Stomach smooth muscle (tissue), 2 donors: Measurements from ENCODE around the gene NADSYN1.

Experiments
- H3K27ac ChIP-seq: one replicate; pipeline ENCODE4 v1.7.0; 2013; ENCODE audit warnings: mild to moderate bottlenecking, low read length, inconsistent platforms
- H3K27me3 ChIP-seq, 2 donors: one replicate each; pipeline ENCODE4 v1.7.0; 2013; ENCODE audit warnings: low read length in 2 of 2; ENCODE audit not compliant: insufficient read depth in 2 of 2, control insufficient read depth in 1 of 2
- H3K36me3 ChIP-seq, 2 donors: one replicate each; pipeline ENCODE4 v1.7.0; 2013; ENCODE audit warnings: low read length in 2 of 2; ENCODE audit not compliant: control insufficient read depth in 2 of 2, insufficient read depth in 2 of 2
- H3K4me1 ChIP-seq: one replicate; pipeline ENCODE4 v1.7.0; 2013; ENCODE audit warnings: low read length; ENCODE audit not compliant: control insufficient read depth, insufficient read depth
- H3K4me3 ChIP-seq, 2 donors: one replicate each; pipeline ENCODE4 v1.7.0; 2013; ENCODE audit warnings: low read length in 2 of 2
- H3K9ac ChIP-seq, 2 donors: one replicate each; pipeline ENCODE4 v1.7.0; 2013; ENCODE audit warnings: low read length in 2 of 2, mild to moderate bottlenecking in 1 of 2
- H3K9me3 ChIP-seq, 2 donors: one replicate each; pipeline ENCODE4 v1.7.0; 2013; ENCODE audit warnings: low read length in 2 of 2; ENCODE audit not compliant: control insufficient read depth in 2 of 2
- donor health status: healthy.
- donor health status: Pancreatic carcinoma.

The NADSYN1 gene

DNA sequence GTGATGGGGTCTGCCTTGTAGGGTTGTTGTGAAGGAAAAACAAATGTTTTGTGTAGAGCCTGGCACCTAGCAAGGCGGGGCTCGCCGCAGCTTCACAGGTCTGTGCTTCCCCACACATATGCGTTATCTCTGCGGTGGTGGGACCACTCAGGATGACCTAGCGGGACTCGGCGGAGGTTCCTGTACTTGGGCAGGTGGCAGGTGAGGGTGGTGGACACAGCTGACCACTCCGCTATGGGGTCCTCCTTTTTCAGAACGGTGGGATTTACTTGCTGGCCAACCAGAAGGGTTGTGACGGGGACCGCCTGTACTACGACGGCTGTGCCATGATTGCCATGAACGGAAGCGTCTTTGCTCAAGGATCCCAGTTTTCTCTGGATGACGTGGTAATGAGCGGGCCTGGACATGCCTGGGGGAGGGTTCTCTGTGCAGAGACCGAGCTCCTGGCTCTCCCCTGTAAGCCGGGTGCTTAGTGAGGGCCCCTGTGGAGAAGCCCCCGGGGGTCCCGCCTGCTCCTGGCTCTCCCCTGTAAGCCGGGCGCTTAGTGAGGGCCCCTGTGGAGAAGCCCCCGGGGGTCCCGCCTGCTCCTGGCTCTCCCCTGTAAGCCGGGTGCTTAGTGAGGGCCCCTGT lies 21.3 kb downstream of the NADSYN1 start:
- H3K36me3 ChIP-seq: peaks cover 35 to 43% of the 10 kb centered on the region in 2 donors
- no peak overlapping the region for H3K9ac ChIP-seq
- no peak overlapping the region for H3K4me3 ChIP-seq

DNA sequence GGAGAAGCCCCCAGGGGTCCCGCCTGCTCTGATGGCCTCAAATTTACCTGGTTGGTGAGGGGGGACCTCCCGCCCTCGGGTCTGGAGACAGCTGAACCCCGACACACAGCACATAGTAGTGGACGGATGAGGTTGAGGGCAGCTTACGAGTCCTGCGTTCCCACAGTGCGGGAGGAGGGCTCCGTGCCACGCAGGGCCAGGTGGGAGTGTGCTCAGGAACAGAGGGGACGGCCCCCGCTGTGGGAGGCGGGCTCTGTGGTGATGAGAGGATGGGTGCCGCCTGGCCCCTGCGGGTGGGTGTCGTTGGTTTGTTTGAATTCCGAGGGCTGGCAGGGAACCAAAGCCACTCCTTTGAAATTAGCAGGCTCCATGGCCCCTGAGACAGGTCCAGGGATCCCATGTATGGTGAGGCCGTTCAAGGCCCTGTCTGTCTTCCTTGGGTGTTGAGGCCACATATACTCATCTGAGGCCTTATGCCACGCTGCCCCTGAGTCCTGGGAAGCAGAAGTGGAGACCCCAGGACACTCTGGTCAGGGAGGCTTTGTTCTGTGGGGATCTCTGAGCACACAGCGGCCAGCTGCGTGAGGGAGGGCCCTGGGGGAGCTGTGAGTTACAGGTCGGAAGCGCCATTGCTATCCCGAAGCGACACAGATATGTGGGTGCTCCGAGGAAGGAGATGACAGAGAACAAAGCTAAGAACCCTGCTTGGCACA lies 21.9 kb downstream of the NADSYN1 start:
- Histone ChIP-seq H3K27ac (no peak overlapping the region), H3K9me3 (no peaks in the 10 kb centered on the region), H3K27me3 (no peaks in the 10 kb centered on the region), H3K36me3 (peaks cover 40 to 48% of the 10 kb centered on the region in 2 donors), H3K4me1 (no peaks in the 10 kb centered on the region), H3K9ac (no peak overlapping the region), H3K4me3 (no peak overlapping the region)

More for the DNA sequence above, 21.3 kb downstream of the NADSYN1 start:
- no peak overlapping the region for H3K27ac ChIP-seq
- H3K27me3 ChIP-seq: no peaks in the 10 kb centered on the region
- no peaks in the 10 kb centered on the region for H3K4me1 ChIP-seq
- no peaks in the 10 kb centered on the region for H3K9me3 ChIP-seq

DNA sequence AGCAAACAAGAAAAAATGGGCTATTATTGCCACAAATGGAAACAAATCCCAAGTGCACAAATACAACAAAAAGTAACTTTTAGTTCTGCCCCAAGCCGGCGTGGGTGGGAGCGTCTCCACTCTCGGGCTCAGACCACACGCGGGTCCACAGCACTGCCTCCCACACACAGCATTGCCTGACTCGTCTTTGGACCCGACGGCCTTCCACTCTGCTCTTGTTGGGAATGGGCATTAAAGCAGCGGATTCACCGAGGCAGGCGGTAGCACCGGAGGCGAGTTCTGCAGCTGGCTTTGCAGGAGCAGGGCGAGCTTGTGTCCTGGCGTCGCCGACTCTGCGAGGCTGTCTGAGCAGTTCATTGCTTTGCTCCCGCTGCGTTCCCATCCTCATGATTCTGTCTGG lies 23.0 kb downstream of the NADSYN1 start:
- no peak overlapping the region for H3K4me3 ChIP-seq
- H3K9ac ChIP-seq: no peak overlapping the region
- no peaks in the 10 kb centered on the region for H3K9me3 ChIP-seq
- H3K4me1 ChIP-seq: no peaks in the 10 kb centered on the region
- H3K27ac ChIP-seq: no peak overlapping the region
- peaks cover 47 to 56% of the 10 kb centered on the region in 2 donors for H3K36me3 ChIP-seq
- no peaks in the 10 kb centered on the region for H3K27me3 ChIP-seq

GRCh38 chr11:71476926-71477640 lies 24.1 kb downstream of the NADSYN1 start:
- no peaks in the 10 kb centered on the region for H3K9me3 ChIP-seq
- no peak overlapping the region for H3K9ac ChIP-seq
- H3K4me1 ChIP-seq: no peaks in the 10 kb centered on the region
- no peaks in the 10 kb centered on the region for H3K27me3 ChIP-seq
- no peak overlapping the region for H3K4me3 ChIP-seq
- H3K27ac ChIP-seq: no peak overlapping the region
- H3K36me3 ChIP-seq: peaks cover 42 to 60% of the 10 kb centered on the region in 2 donors

DNA sequence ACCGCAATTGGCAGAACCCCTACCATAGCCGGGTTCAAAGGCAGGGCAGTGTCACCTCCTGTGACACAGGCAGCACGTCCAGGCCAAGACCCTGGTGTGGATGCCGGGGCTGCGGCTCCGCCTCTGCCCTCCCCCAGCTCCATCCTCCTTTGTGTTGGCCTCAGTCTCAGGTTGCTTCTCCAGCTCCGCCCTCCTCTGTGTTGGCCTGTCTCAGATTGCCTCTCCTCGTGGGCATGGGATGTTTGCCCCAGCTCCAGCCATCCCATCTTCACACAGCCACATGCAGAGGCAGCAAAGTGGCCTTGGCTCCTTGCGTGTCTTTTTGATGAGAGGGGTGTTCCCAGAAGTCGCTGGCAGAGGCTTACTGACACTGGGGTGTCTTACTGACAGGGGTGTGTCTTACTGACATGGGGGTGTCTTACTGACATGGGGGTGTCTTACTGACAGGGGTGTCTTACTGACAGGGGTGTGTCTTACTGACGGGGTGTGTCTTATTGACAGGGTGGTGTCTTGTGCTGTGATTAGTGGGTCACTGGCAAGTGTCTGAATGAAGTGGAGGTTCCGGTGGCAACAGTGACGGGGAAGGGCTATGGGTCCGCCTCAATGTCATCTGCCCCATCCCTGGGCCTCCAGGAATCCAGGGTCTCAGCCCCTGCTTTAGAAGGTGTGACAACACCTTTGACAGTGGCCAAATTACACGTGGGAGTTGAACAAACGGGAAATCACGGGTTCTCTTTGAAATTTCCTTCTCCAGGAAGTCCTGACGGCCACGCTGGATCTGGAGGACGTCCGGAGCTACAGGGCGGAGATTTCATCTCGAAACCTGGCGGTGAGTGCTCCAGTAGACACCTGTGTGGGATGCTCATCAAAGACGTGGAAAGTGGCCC lies 24.9 kb downstream of the NADSYN1 start:
- Histone ChIP-seq H3K9me3 (no peaks in the 10 kb centered on the region), H3K27ac (no peak overlapping the region), H3K4me1 (no peaks in the 10 kb centered on the region), H3K4me3 (no peak overlapping the region), H3K36me3 (peaks cover 39 to 62% of the 10 kb centered on the region in 2 donors), H3K9ac (no peak overlapping the region), H3K27me3 (no peaks in the 10 kb centered on the region)

DNA sequence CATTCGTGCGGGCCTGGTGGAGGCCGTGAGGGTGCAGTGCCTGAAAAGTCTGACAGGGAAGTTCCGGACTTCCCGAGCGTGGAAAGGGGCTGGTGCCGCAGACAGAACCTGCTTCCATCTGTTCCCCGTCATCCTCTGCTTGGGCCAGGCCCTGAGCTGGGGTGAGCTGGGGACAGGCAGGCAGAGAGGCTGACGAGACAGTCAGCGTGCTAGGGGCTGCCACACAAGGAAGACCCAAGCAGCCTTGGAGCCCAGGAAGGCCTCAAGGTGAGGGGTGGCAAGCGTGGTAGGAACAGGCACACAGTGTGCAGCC lies 25.5 kb downstream of the NADSYN1 start:
- no peak overlapping the region for H3K27ac ChIP-seq
- no peak overlapping the region for H3K9ac ChIP-seq
- H3K36me3 ChIP-seq: peaks cover 41 to 66% of the 10 kb centered on the region in 2 donors
- H3K4me3 ChIP-seq: no peak overlapping the region
- no peaks in the 10 kb centered on the region for H3K4me1 ChIP-seq
- no peaks in the 10 kb centered on the region for H3K27me3 ChIP-seq
- no peaks in the 10 kb centered on the region for H3K9me3 ChIP-seq

- H3K36me3 ChIP-seq: peaks cover 37 to 76% of the 10 kb centered on the region in 2 donors
- no peak overlapping the region for H3K27ac ChIP-seq
- no peaks in the 10 kb centered on the region for H3K27me3 ChIP-seq
- H3K9me3 ChIP-seq: no peaks in the 10 kb centered on the region
- H3K4me3 ChIP-seq: no peak overlapping the region
- no peaks in the 10 kb centered on the region for H3K4me1 ChIP-seq
- no peak overlapping the region for H3K9ac ChIP-seq
These were observed 28.3 kb downstream of the NADSYN1 start for GRCh38 chr11:71481101-71481960.

DNA sequence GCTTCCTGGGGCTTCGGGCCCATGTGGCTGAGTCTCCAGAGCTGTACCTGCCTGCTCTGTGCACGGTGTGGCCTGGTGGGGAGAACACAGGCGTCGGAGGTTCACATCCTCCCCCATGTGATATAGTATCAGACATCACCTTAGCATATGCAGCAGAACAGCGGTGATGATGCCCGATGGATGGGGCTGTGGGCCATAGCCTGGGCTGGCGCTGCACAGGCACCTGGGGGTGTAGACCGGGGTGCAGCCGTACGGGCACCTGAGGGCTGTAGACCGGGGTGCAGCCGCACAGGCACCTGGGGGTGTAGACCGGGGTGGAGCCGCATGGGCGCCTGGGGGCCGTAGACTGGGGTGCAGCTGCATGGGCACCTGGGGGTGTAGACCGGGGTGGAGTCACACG lies 29.2 kb downstream of the NADSYN1 start:
- Histone ChIP-seq H3K27ac (no peak overlapping the region), H3K36me3 (peaks cover 40 to 74% of the 10 kb centered on the region in 2 donors), H3K9ac (no peak overlapping the region), H3K4me1 (no peaks in the 10 kb centered on the region), H3K9me3 (no peaks in the 10 kb centered on the region), H3K27me3 (no peaks in the 10 kb centered on the region), H3K4me3 (no peak overlapping the region)

DNA sequence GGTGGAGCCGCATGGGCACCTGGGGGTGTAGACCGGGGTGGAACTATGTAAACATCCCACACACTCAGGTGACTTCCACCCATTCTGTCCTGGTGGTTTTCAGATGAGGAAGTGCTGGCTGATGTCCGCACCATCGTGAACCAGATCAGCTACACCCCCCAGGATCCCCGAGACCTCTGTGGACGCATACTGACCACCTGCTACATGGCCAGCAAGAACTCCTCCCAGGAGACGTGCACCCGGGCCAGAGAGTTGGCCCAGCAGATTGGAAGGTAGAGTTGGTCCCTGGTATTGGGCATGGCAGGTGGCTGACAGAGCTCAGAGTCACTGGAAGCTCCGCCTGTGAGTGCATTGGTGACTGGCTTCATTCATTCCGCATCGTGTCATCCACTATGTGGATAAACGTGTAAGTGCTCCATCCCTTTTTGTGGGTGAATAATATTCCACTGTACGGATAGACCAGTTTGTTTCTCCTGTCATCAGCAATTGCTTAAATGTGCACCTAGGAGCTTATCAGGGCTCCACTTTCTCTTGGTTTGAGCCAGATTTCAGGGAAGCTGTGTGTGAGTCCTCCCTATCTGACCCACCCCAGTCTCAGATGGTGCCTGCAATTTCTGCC lies 29.9 kb downstream of the NADSYN1 start:
- no peaks in the 10 kb centered on the region for H3K9me3 ChIP-seq
- H3K36me3 ChIP-seq: peaks cover 40 to 70% of the 10 kb centered on the region in 2 donors
- no peak overlapping the region for H3K4me3 ChIP-seq
- no peaks in the 10 kb centered on the region for H3K4me1 ChIP-seq
- no peak overlapping the region for H3K27ac ChIP-seq
- H3K9ac ChIP-seq: no peak overlapping the region
- H3K27me3 ChIP-seq: no peaks in the 10 kb centered on the region
